ENCODE results near the gene CISD1.

Gene CISD1

DNA sequence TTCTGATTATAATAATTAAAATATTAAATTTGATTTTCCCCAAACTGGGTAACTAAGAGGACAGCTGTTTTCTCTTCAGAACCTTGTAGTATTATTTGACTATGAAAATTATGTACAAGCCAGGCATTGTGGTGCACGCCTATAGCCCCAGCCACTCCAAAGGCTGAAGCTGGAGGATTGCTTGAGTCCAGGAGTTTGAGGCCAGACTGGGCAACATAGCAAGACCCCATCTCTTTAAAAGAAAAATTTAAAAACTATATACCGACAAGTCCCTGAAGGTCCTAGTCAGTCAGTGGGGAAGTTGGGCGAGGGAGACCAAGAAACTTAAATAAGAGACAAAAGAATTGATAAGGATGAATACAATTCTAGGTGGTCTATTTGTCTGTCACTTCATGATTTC, 38.7 kb downstream of the CISD1 start:
- no peak for DNase-seq (ENCODE audit: low read depth, low spot score)

DNA sequence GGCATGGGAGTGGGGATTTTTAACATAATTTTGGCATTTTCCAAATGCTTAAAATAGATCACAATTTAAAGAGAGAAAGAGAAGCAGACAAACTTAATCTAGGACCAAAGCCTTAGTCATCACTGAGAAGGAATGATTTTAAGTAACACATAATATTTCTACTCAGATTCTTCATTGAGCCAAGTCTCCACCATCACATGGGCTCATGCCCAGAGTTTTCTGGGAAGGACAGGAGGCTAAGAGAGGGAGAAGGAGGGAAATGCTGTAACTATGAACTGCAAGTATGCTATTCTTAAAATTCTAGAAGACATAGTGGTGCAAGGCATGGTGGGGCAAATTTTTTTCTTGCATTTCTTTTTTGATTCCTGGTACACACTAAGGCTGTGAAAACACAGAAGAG, 42.1 kb downstream of the CISD1 start:
- DNase-seq (ENCODE audit: low read depth, low spot score) = no peak

DNA sequence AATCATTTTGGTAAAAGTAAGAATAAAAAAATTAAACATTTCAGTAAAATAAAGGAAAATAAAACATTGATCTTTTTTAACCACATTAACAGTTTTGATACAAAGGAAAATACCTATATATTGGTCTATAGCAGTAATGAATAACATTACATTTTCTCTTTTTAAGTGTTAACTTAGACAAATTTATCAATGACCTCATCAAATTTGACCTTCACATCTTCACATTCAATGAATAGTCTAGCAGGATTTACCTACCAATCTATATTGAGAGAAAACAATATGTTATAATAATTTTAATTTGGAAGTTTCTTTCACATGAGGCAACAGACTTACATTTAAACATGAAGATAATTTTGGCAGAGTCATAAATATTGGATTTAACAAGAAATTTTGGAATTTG, 47.9 kb downstream of the CISD1 start:
- DNase-seq (ENCODE audit: low read depth, low spot score) = no peak

DNA sequence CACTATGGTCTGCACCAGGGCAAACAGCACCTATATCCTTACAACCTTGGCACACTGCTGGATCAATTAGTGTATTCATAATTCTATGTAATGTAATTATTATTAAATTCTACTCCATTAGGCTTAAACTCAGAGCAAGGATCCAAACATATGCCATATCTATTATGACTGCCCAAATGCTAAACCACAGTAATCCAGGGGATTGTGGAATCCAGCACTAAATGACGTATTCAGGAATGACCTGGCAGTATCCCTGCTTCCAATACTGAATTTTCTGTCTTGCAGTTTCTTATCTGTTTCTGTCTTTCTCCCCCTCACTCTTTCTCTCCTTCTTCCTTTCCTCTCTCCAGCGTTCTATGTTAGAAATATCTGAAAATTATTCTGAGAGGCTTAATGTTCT, 49.4 kb downstream of the CISD1 start:
- DNase-seq (ENCODE audit: low read depth, low spot score) = no peak

DNA sequence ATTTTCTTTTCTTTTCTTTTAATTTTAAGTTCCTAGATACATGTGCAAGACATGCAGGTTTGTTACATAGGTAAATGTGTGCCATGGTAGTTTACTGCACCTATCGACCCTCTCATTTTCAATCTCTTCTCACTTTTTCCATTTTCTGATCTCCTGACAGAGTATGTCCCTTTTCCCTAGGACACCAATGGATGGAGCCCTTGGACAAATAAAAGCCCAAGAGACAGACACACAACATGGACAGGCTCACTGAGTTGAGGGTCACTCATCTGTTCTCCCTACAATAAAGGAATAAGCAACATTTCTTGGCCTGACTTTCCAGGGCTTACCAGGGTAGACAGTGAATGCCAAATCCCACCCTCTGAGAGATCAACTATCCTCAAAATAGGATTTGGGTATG, 50.6 kb downstream of the CISD1 start:
- no peak for DNase-seq (ENCODE audit: low read depth, low spot score)

DNA sequence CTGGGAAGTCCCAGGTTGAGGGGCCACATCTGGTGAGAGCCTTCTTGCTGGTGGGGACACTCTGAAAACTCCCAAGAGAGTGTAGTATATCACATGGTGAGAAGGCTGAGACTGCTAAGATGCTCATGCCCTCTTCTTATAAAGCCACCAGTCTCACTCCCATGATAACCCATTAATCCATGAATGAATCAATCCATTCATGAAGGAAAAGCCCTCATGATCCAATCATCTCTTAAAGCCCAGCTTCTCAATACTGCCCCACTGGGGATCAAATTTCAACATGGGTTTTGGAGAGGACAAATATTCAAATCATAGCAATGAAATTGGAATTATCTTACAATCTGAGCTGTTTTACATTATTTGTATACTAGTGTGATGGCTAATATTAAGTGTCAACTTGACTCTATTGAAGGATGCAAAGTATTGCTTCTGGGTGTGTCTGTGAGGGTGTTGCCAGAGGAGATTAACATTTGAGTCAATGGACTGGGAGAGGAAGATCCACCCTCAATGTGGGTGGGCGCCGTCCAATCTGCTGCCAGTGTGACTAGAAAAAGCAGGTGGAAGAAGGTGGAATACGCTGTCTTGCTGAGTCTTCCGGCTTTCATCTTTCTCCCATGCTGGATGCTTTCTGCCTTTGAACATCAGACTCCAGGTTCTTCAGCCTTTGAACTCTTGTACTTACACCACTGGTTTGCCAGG, 51.5 kb downstream of the CISD1 start:
- DNase-seq (ENCODE audit: low read depth, low spot score) = no peak

DNA sequence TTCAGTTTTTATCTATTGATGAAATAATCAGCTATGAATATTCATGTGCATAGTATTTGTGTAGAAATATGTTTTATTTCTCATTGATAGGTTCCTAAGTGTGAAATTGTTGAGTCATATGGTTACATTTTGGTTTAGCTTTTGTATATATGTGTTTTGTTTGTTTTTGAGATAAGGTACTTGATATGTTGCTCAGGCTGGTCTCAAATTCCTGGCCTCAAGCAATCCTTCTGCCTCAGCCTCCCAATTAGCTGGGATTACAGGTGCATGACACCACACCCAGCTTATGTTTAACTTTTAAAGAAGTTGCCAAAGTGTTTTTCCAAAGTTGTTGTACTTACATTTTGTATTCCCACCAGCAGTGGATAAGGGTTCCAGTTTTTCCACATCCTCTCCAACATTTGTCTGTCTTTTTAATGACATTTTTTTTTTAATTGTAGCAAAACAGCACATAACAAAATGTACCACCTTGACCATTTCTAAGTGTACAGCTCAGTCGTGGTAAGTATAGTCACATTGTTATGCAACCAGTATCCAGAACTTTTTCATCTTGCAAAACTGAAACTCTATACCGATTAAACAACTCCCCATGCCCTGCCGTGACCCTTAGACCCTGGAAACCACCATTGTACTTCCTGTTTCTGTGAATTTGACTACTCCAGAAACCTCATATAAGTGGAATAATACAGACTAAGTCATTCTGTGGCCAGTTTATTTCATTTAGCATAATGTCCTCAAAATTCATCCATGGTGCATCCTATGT, 53.3 kb downstream of the CISD1 start:
- no peak for DNase-seq (ENCODE audit: low read depth, low spot score)

DNA sequence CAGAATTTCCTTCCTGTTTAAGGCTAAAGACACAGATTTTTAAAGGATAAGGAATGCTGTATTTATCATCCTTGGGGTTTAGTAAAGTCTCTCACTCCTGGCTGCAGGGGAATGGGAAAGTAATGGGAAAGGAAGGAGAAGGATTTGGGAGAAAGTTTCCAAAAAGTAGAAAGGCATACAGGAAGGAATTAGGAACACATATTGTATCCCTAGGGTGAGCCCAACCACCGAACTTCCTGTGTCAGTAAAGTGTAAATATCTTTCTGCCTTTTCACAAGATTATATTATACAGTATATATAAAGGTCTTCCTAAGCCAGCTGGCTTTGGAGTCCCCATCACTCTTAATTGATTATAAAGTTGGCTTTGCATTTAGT, 53.9 kb downstream of the CISD1 start:
- no peak for DNase-seq (ENCODE audit: low read depth, low spot score)

DNA sequence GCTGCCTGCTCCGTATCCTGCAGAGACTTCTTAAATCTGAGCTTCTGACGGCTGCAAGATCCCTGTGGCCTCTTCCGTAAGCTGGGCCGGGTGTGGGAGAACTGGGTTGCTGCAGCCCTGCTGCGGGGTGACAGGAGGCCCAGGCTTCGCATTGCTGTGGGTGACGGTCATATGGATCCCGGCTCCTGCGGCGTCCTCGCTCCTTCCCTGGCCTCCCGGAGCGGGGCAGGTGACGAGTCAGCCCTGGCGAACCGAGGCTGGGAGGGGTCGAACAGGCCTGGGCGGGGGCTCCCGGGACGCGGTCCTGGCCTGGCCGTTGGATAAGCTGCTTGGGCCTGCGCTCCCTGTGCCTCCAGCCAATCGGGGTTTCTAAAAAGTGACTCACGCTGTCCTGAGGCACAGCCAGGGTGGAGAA, 58.0 kb downstream of the CISD1 start:
- no peak for DNase-seq (ENCODE audit: low read depth, low spot score)

DNA sequence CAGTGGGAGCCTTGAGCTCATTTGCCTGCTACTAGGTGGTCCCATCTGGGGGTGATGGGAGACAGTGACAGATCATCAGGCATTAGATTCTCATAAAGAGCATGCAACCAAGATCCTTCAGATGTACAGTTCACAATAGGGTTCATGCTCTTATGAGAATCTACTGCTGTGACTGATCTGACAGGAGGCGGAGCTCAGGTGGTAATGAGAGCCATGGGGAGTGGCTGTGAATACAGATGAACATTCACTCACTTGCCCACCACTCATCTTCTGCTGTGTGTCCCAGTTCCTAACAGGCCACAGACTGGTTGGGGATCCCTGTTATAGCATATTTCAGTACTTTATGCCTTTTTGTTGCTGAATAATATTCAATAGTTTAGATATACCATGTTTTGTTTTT, 59.3 kb downstream of the CISD1 start:
- DNase-seq (ENCODE audit: low read depth, low spot score) = no peak

DNA sequence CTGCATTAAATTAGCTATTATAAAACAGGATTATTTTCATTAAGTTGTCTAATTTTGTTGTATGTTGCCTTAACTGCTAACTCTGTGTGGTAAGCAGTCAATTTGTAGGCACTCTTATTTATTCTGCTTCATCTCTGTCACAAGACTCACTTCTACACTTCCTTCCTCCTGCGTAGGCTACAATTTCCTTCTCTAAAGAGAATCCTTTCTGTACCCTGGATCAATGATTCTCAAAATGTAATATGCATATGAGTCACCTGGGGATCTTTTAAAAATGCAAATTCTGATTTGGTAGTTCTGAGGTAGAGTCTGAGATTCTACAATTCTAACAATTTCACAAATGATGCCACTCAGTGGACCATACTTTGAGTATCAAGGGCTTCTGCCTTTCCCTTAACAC, 61.5 kb downstream of the CISD1 start:
- no peak for DNase-seq (ENCODE audit: low read depth, low spot score)

DNA sequence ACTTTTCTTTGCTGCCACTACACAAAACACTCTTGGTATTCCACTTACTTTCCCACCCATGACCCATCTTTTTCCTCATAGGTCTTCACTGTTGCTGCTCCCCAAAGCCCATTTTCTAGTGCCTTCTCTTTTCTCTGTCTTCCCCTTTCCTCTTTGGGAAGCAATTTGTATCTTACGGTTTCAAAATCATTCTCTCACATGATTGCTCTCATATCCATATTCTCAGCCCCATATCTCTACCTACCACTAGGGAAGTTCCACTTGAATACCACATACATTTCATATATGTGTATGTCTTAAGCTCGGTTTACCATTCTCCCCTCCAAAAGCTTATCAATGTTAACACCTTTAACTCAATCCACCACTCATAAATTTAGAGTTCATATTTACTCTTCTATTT, 62.7 kb downstream of the CISD1 start:
- DNase-seq (ENCODE audit: low read depth, low spot score) = no peak

DNA sequence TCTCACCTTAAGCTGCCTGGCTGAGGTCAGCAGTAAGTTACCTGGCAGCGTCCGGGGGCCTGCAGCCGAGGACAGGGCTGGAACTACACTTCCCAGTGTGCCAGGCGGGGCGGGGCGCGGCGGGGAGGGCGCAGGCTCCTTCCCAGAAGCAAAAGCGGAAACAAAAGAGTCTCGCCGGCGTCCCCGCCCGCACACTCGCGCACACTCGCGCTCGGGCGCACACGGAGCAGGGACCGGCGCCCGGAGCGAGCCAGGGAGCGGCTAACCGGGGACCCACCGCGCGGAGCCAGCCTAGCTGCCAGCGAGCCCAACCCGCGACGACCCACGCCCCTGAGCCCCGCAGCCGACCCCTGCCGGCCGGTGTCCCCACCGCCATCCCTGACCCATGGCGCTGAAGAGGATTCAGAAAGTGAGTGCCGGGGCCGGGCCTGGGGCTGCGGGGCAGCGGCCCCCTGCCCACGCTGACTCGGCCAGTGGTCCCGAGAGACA, 65.9 kb downstream of the CISD1 start, which contains the start of gene UBE2D1:
UBE2D1 (plus strand) TSS at position 190 of the 489 bp plus-strand sequence; CDS start at position 386, 196 bp downstream.
- no peak for DNase-seq (ENCODE audit: low read depth, low spot score)

DNA sequence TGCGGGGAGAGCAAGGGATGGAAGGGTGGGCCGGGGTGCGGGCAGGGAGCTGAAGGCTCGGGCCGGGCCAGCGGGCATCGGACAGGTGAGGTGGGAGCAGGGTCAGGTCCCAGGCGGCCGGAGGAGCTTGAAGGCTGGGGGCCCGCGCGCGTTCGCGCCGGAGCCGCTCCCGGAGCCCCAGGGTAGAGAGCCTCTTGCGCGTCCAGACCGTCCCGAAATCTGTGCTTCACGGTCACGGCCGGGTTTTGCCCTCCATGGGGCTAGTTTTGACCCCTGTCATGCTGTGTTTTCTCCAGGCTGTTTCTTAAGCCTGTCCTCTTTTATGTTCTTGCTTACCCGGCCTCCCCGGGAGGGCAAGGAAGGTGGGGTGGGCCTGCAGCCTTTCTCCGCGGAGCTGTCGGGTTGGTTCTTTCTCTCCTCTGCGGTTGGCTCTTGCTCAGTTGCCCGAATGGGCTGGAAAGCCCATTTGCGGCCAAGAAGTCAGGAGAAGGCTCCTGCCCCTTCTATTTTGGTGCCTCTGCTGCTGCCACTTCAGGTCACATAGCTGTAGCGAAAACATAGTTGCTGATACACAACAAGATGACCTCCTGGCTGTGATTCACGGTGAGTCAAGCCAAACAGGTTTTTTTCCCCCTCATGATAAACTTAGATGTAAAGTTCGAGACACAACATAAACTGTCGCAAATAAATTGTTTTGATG, 66.5 kb downstream of the CISD1 start:
- no peak for DNase-seq (ENCODE audit: low read depth, low spot score)

DNA sequence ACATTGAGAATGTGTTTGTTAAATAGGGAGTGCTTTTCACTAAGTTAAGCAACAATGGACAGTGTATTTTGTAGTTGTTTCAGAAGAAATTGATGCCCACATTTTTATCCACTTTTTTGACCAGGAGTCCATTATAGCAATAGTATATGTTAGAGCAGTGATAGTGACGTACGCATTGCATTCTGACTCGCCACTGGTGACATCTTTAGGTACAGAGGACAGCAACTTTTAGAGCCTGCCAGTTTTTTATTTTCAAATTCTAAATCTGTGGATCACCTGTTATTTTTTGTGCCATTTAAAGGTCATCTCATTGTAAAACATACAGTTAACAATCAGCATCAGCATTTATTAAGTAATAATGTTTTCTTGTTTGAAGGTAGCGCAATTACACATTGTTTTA, 67.3 kb downstream of the CISD1 start:
- DNase-seq (ENCODE audit: low read depth, low spot score) = no peak

Measured in brain pericyte (primary cell).